OCI-M2 (cell line): Measurements from ENCODE around the gene MOB1A.
"Not testable (repeated sequence)": the region's sequence is repeated elsewhere in the genome, so short reads cannot be mapped to it uniquely, and the experiment has no call there.

Experiments
- DNase-seq: peaks from one replicate; lab custom pipeline; 2025; ENCODE audit not compliant: unreplicated experiment; lab: John Stamatoyannopoulos, UW

The MOB1A gene

DNA sequence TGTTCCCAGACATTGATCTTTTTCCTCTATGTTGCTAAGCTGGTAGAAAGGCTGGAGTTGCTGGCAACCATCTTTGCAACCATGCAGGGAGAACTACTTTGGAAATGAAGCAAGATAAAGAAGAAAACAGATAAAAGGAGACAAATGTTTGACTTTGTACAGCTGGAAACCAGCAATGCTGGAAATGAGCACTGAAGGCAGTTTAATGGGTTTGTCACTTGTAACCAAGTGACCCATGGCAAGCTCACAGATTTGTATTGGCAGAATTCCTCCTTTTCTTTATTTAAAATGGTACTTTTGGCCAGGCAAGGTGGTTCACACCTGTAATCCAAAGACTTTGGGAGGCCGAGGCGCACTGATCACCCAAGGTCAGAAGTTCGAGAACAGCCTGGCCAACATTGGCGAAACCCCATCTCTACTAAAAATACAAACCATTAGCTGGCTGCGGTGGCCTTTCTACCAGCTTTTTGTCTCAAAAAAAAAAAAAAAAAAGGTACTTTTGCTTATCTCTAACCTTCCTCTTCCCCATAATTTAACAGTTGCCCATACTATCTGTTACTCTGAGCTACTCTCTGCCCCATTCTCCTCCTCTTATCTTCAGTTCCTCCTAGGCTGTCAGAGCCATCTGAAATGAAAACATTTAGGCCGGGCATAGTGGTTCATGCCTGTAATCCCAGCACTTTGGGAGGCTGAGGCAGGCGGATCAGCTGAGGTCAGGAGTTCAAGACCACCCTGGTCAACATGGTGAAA is 28.9 kb downstream of the MOB1A start:
- DNase-seq, result no peak

DNA sequence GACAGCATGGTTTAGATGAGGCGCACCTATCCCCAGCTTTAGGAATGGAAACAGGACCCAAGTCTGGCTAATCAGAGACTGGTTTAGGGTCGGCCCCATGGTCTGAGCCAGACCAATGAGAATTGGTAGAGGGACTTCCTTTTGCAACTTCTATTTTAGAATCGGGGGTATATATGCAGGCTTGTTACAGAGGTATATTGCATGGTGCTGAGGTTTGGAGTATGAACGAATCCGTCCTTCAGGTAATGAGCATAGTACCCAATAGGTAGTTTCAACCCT is 29.5 kb downstream of the MOB1A start:
- no peak for DNase-seq

DNA sequence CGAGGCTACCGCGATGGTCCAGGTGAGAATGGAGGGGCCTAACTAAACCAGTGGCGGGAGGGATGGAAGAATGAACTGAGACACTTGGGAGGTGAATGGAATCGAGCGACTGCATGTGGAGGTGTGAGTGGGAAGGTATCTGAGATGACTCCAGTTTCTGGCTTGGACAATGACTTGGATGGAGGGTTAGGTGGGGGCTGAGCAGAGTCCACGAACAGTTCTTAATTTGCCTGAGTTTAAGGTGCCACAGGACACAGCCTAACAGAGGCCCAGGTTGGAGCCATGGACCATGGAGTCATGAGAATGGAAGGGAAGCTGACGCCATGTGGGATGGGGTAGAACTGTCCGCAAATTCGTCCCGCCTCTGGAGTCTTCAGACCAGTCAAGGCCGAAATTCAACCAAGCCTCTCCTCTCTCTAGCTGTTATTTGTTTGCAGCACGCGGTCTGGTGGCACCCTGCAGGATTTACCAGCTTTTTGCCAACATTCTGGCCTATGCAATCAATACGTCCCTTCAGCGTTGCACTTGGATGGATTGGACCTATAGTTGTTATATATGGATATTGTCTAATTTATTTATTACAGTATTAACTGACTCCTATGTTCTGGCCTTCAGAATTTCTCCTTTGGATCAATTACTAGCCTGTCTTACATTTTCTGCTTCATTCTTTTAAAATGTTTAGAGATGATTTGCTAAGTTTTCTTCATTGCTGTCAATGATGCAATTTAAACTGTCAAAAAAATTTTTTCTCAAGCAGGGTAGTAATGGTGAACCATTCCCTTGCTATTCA is 30.0 kb downstream of the MOB1A start:
- no peak for DNase-seq

DNA sequence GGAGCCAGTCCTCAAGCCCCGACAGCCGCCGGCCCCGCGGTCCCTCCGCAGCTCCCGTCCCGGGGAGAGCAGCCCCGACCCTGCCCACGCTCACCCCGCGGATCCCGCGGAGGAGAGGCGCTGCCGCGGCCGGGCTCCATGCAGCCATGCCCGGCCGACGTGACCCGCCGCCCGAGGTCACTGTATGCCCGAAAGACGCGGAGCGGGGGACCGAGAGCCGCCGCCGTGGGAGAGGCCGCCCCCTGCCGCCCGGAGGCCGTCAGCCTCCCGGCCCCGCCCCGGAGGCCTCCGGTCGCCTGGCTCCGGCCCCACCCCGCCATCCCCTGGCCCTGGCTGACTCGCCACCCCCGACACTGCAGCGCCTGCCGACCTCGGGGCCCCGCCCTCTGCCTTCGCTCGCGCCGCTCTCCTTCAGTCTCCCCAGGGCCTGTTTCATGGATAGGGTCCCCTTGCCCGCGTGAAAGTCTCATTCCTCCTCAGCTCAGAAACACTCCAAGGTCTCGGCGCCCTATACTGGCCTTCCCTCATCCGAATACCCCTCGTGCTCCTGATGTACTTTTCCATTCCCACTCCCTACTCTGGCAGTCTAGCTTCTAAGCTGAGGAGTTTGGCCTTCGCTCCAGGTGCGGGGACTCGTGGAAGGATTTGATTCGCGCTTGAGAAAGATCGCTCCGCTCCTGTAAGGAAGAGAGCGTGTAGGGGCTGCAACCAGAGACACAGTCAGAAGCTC is 30.8 kb downstream of the MOB1A start, which contains the start of gene BOLA3:
TSS of gene BOLA3 (minus strand) at position 186 of the 730 bp plus-strand sequence. CDS start at position 148, 38 bp downstream.
- DNase-seq, result peak; percentile 43

DNA sequence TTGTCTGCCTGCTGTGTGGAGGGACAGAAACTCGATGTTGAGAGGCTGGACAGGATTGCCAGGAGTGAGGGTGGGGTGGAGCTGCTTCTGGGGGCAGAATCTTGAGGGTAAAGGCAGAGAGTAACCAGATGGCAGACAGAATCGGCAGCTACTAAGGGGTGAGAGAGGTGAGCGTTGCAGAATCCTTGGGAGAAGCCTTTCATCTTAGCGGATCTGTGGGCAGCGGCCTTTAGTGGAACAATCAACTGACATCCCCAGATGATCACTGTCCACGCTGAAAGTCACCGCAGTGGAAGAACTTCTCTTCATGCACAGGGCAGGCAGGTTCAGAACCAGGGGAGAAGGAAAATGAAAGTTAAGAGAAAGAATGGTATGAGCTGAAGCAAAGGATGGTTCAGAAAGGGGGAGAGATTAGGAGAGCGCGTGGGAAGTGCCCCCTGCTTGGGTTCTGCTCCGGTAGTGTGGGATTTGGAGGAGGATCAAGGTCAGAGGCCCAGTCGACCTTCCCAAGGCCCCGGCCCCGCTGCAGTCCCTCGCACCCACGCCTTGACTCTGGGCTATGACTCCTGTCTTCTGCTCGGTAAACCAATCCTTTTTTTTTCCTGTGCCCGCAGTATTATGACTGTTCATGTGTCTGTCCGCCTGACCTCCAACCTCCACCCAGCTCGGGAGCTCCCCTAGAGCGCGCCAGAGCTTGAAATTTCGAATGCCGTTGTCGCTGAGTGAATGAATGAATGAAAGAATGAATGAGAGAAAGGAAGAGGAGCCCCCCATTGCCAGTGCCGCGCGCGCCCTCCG is 31.6 kb downstream of the MOB1A start:
- DNase-seq, result no peak

DNA sequence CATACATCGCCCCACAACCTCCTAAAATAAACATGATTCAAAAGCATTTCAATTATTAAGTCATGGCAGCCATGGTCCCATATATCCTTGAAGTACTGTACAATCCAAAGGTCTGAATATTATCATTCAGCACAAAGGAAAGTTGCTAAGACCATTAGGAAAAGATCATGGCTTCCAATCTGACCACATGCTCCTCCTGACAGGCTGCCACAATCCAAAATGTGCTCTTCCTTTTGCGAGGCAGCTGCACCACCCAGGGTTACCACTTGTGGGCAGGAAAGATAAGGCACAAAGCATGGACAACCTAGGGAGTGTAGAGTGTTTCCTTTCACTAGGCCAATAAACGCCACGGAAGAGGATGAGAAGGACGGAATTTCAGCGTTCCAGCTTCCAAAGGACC is 36.3 kb downstream of the MOB1A start:
- no peak for DNase-seq

DNA sequence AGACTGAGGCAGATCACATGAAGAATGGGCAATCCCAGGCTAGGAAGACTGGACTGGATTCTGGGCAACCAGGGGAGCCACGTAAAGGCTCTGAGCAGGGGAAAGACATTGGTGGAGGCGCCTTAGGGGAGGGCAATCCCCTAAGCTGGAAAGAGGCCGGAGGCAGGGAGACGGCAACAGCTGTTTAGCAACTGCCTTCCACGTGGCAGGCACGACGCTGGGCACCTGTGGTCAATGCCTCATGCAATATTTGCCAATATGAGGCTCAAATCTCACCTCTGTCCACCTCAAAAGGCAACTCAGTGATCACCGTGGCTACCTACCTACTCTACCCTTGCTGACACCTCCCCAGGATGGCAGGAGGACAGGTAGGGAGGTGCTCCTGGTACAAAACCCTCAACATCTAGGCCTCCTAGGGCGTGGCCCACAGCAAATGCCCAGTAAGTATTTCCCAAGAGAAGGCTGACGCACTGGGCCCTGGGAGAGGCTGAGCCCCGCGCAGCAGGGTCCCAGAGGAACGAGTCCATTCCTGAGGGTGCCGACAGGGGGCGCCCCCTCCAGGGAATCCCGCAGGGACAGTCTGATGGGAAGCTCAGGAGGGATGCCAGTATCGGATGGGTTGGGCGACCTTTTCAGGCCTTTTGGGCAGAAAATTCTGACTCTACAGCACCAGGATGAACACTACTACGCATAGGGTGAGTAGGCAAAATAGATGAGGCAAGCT is 39.9 kb downstream of the MOB1A start:
- no peak for DNase-seq

DNA sequence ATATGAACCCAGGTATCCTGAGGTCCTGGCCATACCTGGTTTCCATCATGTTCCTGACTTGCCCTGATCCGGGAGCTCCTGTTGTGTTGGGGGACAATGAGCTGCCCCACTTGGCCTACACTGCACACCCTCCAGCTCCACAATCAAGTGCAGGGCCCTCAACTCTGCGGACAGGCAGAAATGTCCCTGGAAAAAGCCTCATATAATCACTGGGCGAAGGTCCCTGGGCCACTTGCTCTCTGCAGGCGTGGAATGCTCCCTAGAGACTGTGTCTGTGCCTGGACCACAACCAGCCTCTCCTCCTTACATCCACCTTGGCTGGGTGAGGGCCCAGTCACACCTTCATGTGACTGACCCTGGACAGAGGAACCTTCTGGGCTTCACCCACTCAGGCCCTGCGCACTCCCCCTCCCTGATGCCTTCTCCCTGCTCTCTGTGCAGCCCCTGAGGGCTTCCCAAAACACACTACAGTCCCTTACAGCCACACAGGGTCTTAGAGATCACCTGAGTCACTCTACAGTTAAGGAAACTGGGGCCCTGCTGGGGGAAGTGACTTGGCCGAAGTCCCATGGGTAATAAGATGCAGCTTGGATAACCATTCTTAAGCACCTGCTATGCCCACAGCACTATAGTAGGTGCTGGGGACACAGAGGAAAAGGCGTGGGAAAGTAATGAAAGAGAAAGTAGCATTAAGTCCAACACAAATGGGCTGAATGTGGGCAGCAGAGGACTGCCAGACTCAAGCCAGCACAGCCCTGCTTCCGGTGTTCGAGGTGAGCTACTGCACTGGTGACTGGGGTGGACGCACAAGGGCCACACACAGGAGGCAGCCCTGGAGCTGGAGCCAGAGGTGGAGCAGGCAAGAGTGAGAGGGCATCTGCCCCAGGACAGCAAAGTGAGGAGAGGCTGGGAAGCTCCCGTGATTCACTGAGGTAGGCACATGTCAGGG is 40.8 kb downstream of the MOB1A start:
- DNase-seq, result no peak

DNA sequence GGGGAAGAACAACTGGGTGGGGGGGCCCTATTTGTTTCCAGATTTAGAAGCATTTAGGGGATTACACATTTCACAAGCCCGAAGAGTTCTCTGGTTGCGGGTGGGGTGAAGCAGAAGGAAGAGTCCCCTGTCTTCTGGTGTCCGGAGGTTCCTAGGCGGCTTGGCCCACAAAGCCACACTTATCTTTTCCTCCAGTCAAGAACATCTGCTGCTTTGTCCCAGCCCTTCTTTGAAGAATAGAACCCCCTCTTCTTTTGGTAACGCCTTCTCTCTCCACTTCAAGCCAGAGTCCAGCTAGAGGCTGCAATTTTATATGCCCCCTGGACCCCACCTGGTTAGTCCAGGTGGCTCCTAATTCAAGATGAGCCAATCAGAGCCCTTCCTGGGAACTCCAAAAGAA is 46.8 kb downstream of the MOB1A start:
- no peak for DNase-seq

DNA sequence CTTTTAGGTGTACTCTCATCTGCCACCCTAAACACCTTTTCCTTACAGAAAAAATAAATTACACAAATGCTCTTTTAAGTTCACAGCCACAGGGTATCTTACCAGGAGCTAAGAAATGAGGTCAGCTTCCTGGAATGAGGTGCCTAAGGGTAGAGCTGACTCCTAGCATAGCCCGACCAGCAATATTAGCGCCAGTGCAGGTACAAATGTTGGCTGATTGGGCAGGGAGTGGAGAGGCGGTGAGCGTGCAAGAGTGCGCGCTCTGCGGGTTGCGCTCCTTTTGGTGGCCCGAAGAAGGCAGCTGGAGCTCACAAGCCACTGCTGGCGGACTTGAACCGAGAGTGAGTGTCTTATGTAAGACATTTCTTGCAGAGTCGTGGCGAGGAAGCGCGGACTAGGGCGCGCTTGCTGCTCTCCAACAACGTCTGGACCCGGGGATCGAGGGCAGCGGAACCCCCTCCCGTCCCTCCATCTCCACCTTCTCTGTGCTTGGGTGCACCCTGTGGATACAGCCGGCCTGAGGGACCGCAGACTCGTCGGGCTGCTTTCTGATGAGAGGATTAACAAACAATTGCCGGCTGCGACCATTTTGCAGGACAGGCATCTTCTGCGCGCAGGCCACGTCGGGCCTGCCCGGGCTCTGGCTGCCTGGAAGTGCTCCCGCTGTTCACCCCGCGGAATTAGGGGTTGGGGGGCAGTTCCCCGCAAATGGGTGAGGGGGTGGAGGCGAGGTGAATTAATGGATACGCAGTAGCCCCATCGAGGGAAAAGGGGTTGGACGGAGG is 48.3 kb downstream of the MOB1A start:
- DNase-seq, result no peak

DNA sequence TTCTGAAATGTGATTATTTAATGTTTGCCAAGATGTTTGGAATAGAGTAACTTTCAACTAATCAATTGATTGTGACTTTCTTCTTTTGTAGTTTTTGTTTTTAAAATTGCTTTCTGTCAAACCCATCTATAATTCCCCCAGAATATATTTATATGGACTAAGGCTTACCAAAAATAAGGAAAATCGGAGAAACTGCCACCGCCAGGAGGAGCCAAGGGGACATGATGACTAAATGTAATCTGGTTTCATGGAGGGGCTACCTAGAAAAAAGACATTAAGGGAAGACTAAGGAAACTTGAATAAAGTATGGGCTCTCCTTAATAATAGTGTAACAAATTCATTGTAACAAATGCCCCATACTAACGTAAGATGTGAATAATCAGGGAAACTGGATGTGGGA is 50.5 kb downstream of the MOB1A start:
- DNase-seq, result no peak

DNA sequence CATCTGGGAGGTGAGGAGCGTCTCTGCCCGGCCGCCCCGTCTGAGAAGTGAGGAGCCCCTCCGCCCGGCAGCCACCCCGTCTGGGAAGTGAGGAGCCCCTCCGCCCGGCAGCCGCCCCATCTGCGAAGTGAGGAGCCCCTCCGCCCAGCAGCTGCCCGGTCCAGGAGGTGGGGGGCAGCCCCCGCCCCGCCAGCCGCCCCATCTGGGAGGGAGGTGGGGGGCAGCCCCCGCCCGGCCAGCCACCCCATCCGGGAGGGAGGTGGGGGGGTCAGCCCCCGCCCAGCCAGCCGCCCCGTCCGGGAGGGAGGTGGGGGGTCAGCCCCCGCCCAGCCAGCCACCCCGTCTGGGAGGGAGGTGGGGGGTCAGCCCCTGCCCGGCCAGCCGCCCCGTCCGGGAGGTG is 54.7 kb downstream of the MOB1A start:
- not testable (repeated sequence) for DNase-seq

DNA sequence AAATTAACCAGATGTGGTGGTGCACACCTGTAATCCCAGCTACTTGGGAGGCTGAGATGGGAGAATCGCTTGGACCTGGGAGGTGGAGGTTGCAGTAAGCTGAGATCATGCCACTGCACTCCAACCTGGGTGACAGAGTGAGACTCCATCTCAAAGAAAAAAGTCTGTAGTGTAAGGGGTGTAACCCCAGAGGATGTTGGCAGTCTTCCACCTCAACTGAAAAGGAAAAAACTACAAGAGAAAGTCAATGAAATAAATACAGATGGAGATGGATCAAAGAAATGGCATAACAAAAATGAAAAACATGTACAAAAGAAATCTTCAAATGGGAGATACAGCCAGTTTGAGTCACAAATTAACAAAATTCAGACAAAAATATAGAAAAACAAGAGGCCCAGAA is 56.8 kb downstream of the MOB1A start:
- DNase-seq, result not testable (repeated sequence)

DNA sequence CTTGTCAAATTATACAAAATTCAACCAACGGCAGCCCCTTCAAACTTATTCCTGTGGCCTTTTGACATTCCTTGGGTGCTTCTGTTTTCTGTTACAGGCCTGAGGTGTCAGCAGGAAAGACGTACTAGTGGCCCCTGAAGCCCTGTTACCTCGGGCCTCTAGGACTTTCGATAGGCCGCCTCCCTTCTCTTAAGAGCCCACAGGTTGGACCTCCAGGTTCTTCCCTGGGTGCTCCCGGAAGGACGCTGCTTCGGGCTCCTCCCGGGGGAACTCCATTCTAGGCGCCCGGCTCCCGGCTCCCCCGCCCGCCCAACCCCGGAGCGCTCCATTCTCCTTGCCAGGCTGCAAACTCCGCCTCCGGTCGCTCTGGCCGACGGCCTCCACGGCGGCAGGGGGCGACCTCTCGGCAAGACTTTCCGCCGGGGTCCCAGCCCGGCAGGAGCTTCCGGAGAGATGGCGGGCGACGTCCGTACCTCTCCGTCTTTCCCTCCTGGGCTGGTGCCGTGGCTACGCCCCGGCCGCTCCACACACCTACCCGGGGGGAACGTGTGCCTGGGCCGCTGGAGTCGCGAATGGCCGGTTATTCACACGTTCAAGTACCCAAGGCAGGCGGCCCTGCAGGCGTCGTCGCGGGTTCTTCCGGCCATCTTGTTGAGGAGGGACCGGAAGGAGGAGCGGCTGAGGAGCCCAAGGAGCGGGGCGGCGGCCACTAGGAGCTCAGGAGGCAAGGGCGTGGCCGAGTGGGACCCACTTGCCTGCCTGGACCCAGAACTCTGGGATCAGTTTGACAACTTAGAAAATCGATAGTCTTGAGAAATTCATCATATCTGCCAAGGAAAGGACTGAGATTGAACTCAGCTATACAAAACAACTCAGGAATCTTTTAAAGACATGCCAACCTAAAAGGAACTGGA is 58.5 kb downstream of the MOB1A start:
- peak; percentile 45 for DNase-seq

DNA sequence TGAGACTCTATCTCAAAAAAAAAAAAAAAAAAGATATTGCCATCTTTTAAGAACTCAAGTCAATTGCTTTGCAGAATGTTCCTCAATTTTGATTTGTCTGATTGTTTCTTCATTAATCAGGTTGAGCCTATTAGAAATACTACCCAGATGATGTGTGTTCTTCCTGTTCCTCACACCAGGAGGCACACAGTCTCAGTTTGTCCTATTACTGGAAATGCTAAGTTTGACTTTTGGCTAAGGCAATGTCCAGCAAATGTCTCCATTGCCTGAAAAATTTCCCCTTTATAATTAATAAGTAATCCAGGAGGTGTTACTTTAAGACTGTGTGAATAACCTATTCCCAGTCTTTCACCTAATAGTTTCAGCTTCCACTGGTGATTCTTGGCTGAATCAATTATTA is 59.3 kb downstream of the MOB1A start:
- no peak for DNase-seq

DNA sequence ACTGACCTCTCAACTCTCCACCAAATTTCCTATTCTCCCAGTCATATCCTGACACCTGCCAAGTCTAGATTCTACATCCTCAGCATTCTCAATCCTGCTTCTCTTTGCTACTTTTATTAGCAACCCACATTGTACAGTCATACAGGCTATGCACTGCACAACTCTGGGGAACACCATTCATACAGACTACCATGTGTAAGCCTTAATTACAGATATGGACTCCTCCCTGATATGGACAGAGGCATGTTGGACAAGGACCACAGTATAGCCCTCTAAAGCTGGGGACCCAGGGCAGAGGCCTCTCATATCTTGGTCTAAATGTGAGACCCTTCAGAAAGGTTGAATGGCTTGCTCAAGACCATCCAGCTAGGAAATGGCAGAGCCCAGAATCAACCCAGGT is 67.3 kb downstream of the MOB1A start:
- no peak for DNase-seq

DNA sequence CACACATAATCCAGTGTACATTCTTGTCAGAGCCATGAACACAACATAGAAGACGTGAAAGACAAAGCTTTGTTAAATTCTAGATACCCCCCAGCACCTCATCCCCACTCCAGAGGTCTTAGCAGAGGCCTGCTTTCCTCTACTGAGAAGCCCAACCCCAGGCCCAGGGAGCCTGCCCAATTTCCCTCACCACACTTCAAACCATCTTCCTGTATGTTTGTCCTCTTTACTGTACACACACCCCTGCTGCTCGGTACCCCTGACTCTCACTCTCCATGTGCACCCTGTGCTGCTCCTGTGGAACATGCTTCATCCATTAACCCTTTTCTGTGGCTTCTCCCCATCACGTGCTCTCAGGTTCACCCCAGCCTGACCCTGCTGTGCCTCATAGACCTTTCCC is 68.1 kb downstream of the MOB1A start:
- no peak for DNase-seq

DNA sequence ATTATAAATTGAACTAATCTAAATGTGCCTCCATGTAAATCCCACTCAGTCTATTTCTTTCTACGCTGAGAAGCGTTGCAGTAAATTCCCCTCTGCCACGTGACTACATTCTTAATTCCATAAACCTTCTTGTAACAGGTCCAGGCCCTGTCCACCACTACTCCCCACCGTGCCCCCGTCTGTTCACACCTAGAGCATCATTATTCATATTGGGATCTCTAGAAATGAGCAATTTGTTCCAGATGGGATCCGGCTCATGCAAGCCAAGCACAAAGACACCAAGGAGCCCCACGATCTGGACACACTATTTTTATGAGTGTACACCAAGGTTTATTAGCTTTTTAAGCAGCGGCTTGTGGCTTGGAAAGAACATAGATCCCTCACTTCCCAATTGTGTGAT is 69.1 kb downstream of the MOB1A start:
- no peak for DNase-seq
